DMS53 (cell line): Measurements from ENCODE around the gene MLXIP.
A peak's percentile ranks its signal among the peaks of the same experiment; 100 is the strongest.

ENCODE experiments used
- DNase-seq: peaks from one replicate; lab custom pipeline; 2025; lab: John Stamatoyannopoulos, UW

The MLXIP gene

DNA sequence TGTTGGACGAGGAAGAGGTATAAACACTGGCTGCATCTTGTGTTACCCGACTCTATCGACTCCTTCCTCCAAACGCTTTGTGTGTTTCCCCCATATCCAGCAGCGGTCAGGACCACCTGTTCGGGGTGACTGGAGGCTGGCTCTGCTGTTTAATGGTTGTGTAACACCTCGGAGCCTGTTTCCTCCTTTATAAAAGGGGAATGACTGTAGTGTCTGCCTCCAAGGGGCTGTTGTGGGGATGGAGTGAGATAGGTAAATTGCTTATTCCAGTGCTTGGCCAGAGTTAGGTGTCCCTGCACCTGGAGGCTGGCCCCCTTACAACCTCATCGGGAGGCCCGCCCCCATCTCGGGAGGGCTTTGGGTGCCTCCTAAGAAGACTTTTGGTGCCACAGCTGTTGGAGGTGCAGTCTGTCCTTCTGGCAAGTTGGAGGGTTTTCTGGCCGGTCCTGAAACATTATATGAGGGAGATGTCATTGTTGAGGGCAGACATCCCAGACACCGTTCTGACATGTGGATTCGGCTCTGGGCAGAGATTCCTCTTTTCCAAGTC lies 1.1 kb downstream of the MLXIP start:
- peak; percentile 52 for DNase-seq

DNA sequence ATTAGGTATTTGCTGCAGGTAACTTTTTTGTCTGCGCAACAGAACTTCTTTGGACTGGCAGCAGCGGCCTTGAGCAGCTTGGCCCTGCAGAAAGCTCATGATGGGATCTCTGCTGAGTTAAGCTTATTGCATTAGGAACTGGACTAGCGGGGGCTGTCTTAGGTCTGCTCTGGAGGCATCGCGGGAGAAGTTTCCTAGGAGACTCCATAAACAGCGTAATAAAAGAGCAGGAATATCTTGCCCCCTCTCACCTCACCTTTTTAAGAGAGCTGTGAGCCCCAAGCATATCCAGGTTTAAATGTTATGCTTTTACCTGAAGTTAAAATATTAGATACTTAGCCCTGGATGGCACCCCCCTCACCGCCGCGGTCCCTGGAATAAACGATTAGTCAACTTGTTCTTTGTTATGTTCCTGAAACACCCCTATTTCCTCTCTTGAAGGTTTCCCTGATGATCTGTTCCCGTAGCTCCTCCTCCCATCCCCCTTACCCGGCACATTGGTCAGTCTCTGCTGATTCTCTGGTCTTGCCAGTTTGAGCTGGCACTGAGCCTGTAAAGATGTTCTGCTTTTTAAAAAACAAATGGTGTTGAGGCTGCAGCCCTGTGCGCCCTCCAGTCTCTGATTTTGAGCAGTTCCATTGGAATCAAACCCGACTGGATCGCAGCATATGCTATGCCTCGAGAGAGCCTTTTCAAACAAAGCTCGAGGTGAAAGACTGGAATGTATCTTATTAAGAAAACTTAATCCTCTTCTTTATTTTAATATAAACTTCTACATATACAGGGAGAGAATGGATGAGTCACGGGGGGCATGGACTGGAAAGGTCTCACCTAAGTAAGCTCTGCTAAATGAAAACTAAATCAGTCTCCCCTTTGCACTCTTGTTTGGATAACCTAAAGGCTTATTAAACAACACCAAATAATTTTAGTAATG lies 1.9 kb downstream of the MLXIP start:
- peak; percentile 68 for DNase-seq

DNA sequence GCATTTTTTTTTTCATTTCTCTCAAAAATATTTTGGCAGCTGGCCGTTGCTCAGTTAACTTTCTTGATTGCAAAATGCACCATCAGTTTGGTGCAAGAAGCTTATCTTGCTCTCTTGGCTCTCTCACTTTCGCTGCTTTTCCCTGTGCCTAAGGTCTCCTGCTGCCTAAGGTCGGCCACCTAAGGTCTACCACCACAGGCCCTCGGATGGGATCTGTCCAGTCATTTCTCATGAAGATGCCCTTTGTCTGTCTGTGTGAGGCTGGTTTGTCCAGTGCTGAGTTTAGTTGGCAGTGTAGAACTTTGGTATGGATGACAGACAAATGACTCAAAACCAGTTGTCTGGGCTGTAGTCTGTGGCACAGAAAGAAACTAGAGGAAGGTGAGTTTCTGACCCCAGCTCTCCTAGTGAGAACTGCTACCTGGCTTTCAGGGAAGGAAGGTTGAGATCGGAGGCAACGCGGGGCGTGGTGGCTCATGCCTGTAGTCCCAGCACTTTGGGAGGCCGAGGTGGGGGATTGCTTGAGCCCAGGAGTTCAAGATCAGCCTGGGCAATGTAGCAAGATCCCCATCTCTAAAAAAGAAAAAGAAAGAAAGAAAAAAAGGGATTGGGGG lies 2.6 kb downstream of the MLXIP start:
- DNase-seq: no peak

DNA sequence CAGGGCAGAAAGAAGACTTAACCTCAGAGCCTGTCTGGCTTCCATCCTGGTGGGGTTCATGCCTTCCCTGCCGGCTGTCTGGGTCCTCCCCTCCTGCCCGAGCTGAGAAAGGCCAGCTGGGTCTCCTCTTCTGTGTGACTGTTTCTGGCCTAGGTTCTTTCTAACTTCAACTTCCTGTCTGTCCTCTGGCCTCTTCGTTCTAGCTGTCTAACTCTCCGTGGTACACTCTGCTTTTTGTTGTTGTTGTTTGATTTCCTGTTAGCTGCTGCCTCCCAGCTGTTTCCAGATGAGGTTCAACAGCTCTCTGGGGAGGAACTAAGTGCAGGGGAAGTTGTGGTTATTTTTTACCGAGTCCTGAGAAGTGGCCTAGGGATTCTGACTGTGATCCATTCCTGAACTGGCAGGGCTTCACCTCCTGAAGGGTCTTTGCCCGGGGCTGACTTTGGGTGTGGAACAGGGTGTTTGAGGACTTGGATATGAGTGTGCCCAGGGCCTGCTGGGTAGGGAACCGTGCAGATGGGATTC lies 3.2 kb downstream of the MLXIP start:
- no peak for DNase-seq

DNA sequence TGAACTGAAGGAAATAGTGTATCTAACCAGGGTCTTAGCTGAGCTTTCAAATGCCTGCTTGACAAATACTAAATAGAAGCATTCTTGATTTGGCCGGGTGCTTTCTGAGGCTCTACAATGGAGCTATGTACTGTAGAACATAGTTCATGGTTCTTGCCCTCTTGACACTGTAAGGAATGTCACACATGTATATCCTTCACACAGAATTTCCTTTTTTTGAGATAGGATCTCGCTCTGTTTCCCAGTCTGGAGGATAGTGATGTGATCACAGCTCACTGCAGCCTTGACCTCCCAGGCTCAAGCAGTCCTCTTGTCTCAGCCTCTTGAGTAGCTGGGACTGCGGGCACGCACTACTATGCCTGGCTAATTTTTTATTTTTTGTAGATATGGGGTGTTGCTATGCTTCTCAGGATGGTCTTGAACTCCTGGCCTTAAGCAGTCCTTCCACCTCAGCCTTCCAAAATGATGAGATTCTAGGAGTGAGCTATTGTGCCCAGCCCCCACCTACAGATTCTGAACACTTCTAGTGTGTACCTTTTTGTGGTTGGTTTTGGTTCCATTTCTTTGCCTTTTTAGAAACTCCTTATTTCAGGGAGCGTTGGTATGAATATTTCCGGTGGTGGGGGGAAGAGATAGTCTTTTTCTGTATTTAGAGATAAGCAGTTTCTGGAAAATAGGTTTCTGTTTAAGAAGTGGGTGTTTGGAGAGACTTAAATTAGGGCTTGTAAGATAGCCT lies 4.2 kb downstream of the MLXIP start:
- no peak for DNase-seq

DNA sequence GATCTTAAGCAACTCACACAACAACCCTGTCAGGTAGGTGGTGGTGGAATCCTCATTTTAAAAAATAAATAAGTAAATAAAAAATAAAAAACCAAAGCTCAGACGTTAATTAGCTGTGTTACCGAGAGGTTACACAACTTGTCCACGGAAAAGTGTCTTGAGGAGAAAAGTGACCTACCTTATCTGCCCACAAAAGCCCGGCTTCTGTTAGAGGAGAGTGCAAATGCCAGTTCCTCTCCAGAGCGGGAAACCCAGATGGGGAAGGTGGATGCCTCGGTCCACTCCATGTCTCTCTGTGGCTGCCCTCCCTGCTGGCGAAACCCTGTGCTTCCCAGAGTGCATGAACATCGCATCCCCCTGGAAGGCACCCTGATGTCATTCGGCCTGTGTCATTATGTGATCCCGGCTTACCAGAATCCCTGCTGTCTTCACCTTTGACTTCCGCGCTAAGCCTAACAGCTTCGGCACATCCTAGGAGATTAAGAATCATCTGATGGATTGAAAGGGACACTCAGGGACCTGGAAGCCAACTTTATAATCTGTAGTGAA lies 6.4 kb downstream of the MLXIP start:
- DNase-seq: no peak

DNA sequence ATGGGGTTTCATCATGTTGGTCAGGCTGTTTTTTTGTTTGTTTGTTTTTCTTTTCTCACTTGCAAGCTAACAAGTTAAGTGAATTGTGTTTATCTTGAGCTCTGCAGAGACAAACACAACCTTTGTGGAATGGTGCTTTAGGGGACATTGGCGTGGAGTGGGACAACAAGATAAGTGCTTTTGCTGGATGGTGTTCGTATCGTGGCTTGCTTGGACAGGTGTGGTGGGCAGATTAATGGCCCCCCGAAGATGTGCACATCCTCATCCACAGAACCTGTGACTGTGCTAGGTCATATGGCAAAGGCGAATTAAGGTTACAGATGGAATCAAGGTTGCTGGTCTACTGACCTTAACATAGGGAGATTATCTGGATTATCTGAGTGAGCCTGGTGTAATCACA lies 7.0 kb downstream of the MLXIP start:
- DNase-seq: no peak

DNA sequence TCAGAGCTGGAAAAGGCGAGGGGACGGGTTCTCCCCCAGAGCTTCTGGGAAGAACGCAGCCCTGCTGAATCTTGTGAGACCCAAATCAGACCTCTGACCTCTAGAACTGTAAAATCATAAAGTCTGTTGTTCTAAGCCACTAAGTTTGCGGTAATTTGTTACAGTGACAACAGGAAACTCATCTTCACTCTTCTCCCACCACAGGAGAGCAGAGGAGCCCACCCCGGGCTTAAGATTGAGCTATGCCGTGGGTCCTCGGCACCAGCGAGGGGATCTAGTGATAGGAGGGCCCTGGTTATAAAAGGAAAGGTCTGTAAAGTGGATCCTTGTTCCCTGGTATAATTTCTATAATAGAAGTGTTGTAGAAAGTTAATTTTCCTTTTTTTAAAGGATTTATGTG lies 7.6 kb downstream of the MLXIP start:
- DNase-seq: no peak

DNA sequence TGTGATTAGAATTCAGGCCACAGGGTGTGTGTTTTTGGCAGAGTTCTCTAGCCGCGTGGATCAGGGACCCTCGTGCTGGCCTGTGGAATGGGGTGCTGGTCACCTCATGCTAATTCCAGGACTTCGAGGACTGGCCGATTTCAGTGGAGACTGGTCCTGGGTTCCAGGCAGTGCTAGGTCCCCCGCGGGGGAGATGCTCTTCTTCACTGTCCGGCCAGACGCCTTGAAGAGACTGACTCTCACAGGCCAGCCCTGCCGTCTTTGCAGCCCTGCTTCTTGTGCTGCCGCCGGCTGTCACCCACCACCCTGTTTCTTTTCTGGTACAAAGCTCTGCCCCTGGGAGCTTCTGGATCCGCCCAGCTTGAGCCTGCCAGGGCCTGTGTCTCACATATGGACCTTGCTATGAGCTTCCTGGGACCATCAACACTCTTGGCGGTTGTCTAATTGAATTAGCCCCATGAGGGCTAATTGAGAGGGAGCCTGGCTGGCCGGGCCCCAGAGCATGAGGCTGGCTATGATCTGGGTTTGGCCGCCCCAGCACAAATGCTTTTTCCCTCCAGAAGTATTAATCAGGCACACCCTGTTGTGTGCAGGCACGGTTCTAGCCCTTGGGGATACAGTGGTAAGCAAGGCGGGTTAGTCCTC lies 8.2 kb downstream of the MLXIP start:
- no peak for DNase-seq

DNA sequence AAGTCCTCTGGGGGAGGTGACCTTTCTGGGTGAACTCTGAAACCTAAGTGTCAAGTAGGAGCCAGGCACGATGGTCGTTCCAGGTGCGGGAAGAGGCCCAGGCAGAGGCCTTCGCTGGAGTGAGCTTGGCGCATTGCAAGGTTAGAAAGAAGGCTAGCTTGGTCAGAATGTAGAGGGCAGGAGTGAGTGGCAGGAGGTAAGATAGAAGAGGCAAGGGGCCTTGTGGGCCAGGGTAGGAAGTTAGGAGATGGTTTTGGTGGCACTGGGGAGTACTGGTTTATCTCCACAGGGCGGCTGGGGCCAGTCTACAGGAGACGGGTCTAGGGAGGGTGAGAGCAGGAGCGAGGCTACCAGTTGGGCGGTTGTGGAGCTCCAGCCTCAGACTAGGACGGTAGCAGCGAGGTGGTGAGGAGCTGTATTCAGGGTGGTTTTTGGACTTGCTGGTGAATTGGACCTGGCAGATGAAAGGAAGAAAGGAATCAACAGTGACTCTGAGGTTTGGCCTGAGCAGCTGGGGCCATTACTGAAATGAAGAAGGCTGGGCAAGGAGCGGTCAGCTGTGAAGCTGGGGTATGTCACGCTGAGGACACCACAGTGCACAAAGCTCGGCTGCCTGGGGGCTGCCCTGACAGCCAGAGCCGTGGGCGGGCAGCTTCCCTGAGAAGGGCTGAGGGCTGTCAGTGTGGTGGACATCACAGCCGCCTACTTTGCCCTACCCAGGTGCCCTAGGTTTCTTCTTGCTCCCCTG lies 9.0 kb downstream of the MLXIP start:
- no peak for DNase-seq

DNA sequence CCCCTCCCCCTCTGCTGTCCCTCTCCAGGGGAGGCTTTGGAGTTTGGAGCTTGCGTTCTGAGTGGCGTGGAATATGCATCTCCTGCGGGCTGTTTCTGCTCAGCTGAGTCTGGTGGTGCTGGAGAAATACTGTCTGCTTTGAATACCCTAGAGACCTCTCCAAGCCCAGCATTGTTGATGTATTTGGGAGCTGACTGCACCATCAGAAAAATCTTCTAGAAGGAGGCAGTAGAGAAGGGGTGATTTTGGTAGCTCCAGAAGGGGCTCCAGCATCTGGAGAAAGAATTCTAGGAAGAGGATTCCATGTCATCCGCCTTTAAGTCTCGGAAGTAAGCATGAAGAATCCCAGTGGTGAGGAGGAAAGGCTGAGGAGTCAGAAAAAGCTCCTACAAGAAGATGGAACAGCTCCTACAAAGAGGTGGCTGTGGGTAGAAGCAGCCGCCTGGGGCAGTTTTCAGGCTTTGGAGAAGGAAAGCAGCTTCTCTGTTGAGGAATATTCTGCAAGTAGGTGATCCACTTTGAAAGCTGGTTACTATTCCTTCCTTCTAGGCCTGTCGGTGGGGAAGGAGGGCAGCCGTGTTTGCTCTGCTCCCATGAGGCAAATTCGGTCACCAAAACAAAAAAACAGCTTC lies 9.7 kb downstream of the MLXIP start:
- no peak for DNase-seq

DNA sequence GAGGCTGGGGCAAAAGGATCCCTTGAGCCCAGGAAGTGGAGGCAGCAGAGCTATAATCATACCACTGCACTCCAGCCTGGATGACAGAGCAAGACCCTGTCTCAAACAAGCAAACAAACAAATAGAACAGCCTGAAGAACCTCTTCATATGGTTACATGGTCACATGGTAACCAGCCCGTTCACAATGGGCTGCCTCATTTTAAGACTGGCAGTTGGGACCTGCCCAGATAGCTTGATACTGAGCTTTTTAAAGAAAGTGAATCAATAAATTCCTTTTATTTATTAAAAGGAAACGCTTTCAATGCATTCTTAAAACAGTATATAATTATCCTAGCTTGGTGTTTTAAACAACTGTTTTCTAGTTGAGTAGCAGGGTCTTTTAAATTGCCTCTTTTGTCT lies 10.5 kb downstream of the MLXIP start:
- peak; percentile 39 for DNase-seq

DNA sequence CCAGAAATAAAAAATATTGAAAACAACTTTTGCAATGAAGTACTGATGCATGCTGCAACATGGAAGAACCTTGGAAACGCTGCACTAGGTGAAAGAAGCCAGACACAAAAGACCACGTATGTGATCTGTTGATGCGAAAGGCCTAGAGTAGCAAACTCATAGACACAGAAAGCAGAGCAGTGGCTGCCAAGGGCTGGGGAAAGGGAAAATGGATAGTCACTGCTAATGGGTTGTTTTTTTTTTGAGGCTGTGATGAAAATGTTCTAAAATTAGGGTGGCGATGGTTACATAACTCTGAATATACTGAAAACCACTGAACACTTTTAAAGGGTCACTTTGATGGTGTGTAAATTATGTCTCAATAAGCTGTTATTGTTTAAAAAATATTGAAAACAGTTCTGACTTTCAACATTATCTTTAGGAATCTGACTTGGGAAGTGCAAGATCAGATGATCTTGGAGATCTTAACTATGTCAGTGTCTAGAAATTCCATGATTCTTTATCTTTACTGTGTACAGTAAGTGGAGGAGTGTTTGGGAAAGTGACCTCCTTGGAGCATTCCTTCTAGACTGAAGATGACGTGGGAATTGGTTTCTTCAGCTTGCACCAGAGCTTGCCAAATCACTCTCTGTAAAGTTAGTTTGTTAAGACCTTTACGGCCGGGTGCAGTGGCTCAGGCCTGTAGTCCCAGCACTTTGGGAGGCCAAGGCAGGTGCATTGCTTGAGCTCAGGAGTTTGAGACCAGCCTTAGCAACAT lies 12.4 kb downstream of the MLXIP start:
- DNase-seq: no peak

DNA sequence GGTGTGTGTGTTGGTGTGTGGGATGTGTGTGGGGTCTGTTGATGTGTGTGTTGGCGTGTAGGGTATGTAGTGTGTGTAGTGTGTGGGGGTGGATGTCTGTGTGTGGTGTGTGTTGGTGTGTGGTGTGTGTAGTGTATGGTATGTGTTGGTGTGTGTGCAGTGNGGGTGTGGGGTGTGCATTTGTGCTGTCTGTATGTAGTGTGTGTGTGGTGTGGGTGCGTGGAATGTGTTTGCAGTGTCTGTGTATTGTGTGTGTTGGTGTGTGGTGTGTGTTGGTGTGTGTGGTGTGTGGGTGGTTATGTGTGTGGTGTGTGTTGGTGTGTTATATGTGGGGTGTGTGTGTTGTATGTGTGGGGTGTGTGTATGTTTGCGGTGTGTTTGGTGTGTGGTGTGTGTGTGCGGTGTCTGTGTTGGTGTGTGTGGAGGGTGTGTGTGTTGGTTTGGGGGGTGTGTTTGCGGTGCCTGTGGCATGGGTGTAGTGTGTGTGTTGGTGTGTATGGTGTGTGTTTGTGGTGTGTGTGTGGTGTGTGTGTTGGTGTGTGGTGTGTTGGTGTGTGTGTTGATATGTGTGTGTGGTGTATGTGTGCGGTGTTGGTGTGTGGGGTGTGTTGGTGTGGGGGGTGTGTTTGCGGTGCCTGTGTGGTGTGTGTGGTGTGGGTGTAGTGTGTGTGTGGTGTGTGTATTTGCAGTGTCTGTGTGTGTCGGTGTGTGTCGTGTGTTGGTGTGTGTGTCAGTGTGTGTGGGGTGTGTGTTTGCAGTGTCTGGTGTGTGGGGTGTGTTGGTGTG lies 14.7 kb downstream of the MLXIP start:
- no peak for DNase-seq

DNA sequence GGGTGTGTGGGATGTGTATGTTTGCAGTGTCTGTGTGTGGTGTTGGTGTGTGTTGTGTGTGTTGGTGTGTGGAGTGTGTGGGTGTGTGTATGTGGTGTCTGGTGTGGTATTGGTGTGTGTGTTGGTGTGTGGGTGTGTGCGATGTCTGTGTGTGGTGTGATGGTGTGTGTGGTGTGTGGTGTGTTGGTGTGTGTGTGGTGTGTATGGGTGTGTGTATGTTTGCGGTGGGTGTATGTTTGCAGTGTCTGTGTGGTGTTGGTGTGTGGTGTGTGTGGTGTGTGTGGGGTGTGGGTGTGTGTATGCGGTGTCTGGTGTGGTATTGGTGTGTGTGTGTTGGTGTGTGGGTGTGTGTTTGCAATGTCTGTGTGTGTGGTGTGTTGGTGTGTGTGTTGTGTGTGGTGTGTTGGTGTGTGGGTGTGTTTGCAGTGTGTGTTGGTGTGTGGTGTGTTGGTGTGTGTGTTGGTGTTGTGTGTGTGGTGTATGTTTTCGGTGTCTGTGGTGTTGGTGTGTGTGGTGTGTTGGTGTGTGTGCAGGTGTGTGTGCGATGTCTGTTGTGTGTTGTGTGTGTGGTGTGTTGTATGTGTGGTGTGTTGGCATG lies 15.7 kb downstream of the MLXIP start:
- DNase-seq: no peak

DNA sequence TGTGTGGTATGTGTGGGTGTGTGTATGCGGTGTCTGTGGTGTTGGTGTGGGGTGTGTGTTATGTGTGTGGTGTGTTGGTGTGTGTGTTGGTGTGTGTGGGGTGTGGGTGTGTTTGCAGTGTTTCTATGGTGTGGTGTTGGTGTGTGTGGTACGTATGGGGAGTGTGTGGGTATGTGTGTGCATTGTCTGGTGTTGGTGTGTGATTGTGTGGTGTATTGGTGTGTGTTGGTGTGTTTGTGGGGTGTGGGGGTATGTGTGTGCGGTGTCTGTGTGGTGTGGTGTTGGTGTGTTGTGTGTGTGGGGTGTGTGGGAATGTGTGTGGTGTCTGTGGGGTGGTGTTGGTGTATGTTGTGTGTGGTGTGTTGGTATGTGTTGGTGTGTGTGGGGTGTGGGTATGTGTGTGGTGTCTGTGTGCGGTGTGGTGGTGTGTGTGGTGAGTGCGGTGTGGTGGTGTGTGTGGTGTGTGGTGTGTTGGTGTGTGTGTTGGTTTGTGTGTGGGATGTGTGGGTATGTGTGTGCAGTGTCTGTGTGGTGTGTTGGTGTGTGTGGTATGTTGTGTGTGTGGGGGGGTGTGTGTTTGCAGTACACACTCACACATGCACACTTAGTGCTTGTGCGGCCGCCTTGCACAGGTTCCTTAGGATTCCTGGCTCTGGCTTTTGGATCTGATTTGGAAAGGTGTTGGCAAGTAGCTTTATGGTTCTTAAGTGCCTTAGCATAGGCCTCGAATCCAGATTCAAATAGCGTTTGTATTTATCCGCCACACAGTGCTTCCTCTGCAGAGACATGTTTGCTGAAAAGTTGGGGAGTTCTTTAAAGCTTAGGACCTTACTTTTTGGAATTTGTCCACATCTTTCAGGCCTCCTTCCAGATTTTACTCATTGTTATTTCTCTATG lies 16.4 kb downstream of the MLXIP start:
- DNase-seq: peak; percentile 58

DNA sequence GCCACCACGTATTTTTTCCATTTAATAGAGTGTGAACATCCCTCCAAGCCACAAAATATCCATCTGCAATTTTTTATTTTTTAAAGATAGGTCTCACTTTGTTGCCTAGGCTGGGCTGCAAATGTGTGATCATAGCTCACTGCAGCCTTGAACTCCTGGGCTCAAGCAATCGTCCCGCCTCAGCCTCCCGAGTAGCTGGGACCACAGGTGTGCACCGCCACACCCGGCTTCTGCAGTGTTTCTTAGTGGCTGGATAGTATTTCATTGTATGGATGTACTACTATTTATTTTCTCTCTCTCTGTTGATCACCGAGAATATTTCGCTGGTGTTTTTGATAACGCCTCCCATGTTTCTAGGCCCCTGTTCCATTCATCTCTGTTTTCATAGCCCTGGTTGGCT lies 17.5 kb downstream of the MLXIP start:
- DNase-seq: no peak
